Midbrain (tissue), 1 donor: Measurements from ENCODE around the gene PROZ.

Experiments used
- DNase-seq: peaks from one replicate; lab custom pipeline; 2025; lab: John Stamatoyannopoulos, UW

Gene PROZ

GRCh38 chr13:113119822-113120189, 38.6 kb upstream of the PROZ start:
- DNase-seq, result no peak

GRCh38 chr13:113120300-113121182, 37.9 kb upstream of the PROZ start:
- DNase-seq, result no peak

- no peak for DNase-seq
Measured at GRCh38 chr13:113121183-113121927, 37.1 kb upstream of the PROZ start.

- DNase-seq, result no peak
Measured at GRCh38 chr13:113121928-113122471, 36.4 kb upstream of the PROZ start.

GRCh38 chr13:113122550-113123225, 35.8 kb upstream of the PROZ start, which contains the start of gene F10:
F10 (plus strand) TSS chr13:113122799; CDS start chr13:113122856, 57 bp downstream.
- no peak for DNase-seq

- no peak for DNase-seq
Measured at GRCh38 chr13:113123226-113124201, 34.9 kb upstream of the PROZ start.

- no peak for DNase-seq
Measured at GRCh38 chr13:113124211-113124970, 34.1 kb upstream of the PROZ start.

GRCh38 chr13:113125506-113126264, 32.8 kb upstream of the PROZ start:
- DNase-seq, result no peak

- no peak for DNase-seq
Measured at GRCh38 chr13:113126265-113127150, 31.9 kb upstream of the PROZ start.

- DNase-seq, result no peak
Measured at GRCh38 chr13:113129480-113129879, 29.0 kb upstream of the PROZ start.

GRCh38 chr13:113129921-113130750, 28.3 kb upstream of the PROZ start:
- DNase-seq, result no peak

GRCh38 chr13:113135281-113135760, 23.1 kb upstream of the PROZ start:
- DNase-seq, result no peak

- no peak for DNase-seq
Measured at GRCh38 chr13:113137691-113138298, 20.7 kb upstream of the PROZ start.

- no peak for DNase-seq
Measured at GRCh38 chr13:113138792-113139551, 19.5 kb upstream of the PROZ start.

GRCh38 chr13:113139577-113139976, 18.9 kb upstream of the PROZ start:
- no peak for DNase-seq
